Measurements from ENCODE around the gene ZNF423.

Gene ZNF423

GRCh38 chr16:49701065-49701685 is 154.7 kb downstream of the ZNF423 start:
- no peaks in the 10 kb centered on the region for H3K36me3 ChIP-seq (ENCODE audit: control insufficient read depth, insufficient read depth, low read length)
- no peak for DNase-seq (ENCODE audit: extremely low read depth, insufficient read length)
- H3K27me3 ChIP-seq (replicated peaks; ENCODE audit: control insufficient read depth, insufficient read depth, low read length): no peaks in the 10 kb centered on the region; the same call in 1 of the 2 replicates
- TF ChIP-seq CTCF (IDR thresholded peaks at IDR 0.05; ENCODE audit: insufficient read depth, low read length, poor library complexity, severe bottlenecking): no peak
- no peak overlapping the region for H3K4me3 ChIP-seq (replicated peaks; ENCODE audit: low read depth, low read length)

- TF ChIP-seq CTCF (IDR thresholded peaks at IDR 0.05; ENCODE audit: insufficient read depth, low read length, poor library complexity, severe bottlenecking): no peak
- Histone ChIP-seq H3K27me3 (replicated peaks; ENCODE audit: control insufficient read depth, insufficient read depth, low read length) (no peaks in the 10 kb centered on the region; the same call in 1 of the 2 replicates), H3K36me3 (ENCODE audit: control insufficient read depth, insufficient read depth, low read length) (no peaks in the 10 kb centered on the region), H3K4me3 (replicated peaks; ENCODE audit: low read depth, low read length) (no peak overlapping the region)
- no peak for DNase-seq (ENCODE audit: extremely low read depth, insufficient read length)
Observed at GRCh38 chr16:49700251-49701064, 155.5 kb downstream of the ZNF423 start.

GRCh38 chr16:49699841-49700175 is 156.1 kb downstream of the ZNF423 start:
- no peak overlapping the region for H3K4me3 ChIP-seq (replicated peaks; ENCODE audit: low read depth, low read length)
- TF ChIP-seq CTCF (IDR thresholded peaks at IDR 0.05; ENCODE audit: insufficient read depth, low read length, poor library complexity, severe bottlenecking): no peak
- H3K36me3 ChIP-seq (ENCODE audit: control insufficient read depth, insufficient read depth, low read length): no peaks in the 10 kb centered on the region
- no peaks in the 10 kb centered on the region; the same call in 1 of the 2 replicates for H3K27me3 ChIP-seq (replicated peaks; ENCODE audit: control insufficient read depth, insufficient read depth, low read length)
- DNase-seq (ENCODE audit: extremely low read depth, insufficient read length): no peak

GRCh38 chr16:49698931-49699840 is 156.7 kb downstream of the ZNF423 start:
- H3K4me3 ChIP-seq (replicated peaks; ENCODE audit: low read depth, low read length): no peak overlapping the region
- DNase-seq (ENCODE audit: extremely low read depth, insufficient read length): no peak

GRCh38 chr16:49698453-49698815 is 157.5 kb downstream of the ZNF423 start:
- Histone ChIP-seq H3K4me3 (replicated peaks; ENCODE audit: low read depth, low read length) (no peak overlapping the region), H3K27me3 (replicated peaks; ENCODE audit: control insufficient read depth, insufficient read depth, low read length) (no peaks in the 10 kb centered on the region), H3K36me3 (ENCODE audit: control insufficient read depth, insufficient read depth, low read length) (no peaks in the 10 kb centered on the region)
- no peak for DNase-seq (ENCODE audit: extremely low read depth, insufficient read length)
- TF ChIP-seq CTCF (IDR thresholded peaks at IDR 0.05; ENCODE audit: insufficient read depth, low read length, poor library complexity, severe bottlenecking): no peak

More at GRCh38 chr16:49698931-49699840, 156.7 kb downstream of the ZNF423 start:
- H3K27me3 ChIP-seq (replicated peaks; ENCODE audit: control insufficient read depth, insufficient read depth, low read length): no peaks in the 10 kb centered on the region
- no peak for TF ChIP-seq CTCF (IDR thresholded peaks at IDR 0.05; ENCODE audit: insufficient read depth, low read length, poor library complexity, severe bottlenecking)
- H3K36me3 ChIP-seq (ENCODE audit: control insufficient read depth, insufficient read depth, low read length): no peaks in the 10 kb centered on the region
